GM21619 (cell line): ENCODE measurements around the gene EEFSEC.

Experiments used
- ATAC-seq: cut with Tn5 transposase; IDR thresholded peaks from one replicate; pipeline ENCODE4 v1.9.1; 2021; ENCODE audit not compliant: unreplicated experiment

EEFSEC gene

DNA sequence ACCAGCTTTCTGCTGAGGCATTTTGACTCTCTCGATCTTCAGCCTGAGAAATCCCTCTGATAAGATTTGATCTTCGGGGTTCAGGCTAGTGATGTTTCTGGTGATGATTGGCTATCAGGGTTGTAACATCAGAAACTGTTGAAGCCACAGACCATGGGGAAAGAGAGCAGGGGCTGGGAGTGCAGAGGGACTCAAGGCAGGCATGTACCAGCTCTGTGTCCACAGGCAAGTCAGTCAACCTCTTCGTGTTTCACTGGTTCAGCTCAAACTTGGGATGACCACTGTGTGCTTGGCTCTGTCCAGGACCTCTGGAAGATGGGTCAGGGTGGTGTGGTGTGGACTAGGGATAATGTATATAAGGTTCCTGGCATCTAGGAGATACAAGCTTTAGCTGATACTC is 116.5 kb downstream of the EEFSEC start:
- no peak for ATAC-seq

DNA sequence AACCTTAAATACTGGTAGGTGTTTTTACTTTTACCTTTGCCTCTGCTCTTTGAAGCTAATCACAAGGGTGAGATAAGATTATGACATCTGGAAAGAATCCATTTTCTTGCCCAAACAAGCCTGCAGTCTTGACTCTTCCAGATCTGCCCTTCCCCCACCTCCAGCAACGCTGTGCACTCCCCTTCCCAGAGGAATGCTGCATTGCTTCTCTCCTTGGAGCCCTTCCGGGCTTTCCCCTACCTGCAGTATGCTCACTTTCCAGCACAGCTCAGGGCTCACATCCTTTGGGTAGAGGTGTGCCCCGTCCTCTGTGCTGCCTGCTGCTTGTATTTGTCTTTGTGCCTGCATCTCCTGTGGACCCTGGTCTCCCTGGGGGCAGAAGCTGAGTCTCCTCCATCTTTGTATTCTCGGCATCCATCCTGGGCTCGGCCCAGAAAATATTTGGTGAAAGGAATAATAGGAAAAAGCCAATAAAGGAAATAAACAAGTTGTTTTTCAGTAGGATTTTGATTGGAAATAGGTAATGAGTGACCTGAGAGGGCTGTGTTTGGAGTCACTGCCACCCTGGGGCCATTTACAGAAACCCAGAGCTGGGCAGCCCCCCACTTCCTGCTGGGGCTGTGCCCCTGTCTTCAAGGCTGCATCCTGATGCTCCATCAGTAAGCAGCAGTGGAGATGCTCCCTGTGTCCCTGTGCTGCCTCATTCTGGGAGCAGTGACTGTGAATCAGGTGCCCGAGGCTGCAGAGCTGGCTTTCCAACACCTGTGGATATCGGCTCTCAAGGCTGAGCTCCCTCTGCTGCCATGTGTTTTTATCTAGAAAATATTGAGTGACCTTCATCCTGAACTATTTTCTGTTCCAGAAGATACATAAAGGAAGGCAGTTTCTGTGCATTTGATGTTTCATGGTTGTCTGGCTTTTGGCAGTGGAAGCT is 117.5 kb downstream of the EEFSEC start:
- no peak for ATAC-seq

DNA sequence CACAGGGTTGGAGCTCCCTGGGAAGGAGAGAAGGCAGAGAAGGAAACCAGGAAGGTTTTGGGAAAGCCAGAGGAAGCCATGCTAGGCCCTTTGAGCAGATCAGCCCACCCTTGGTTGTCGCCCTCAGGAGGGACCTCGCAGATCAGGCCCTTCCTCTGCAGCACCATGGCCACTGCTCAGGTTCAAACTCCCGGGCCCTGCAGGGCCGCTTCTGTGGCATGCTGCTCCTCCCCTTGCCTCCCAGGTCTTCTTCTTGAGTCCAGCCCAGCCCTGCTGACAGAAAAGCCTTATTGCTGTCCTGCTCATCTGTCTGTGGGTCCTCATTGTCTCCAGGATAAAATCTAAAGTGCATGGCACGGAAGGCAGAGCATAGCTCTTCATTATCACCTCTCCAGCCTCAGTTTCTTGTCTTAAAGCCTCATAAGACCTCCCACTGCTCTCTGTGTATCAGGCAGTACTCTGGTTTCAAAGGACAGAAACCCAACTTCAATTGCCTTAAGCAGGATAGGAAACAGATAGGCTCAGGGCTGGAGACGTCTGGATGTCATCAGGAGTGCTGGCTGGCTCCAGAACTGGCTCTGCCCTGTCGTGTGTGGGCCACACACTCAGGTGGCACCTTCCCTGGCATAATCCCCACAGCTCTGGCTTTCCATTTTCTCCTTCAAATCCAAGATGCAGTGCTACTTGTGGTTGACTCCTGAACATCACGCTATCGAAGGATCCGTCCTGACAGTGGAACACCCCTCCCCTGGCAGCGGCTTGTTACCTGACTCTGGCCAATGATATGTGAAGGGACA is 118.5 kb downstream of the EEFSEC start:
- ATAC-seq: no peak

DNA sequence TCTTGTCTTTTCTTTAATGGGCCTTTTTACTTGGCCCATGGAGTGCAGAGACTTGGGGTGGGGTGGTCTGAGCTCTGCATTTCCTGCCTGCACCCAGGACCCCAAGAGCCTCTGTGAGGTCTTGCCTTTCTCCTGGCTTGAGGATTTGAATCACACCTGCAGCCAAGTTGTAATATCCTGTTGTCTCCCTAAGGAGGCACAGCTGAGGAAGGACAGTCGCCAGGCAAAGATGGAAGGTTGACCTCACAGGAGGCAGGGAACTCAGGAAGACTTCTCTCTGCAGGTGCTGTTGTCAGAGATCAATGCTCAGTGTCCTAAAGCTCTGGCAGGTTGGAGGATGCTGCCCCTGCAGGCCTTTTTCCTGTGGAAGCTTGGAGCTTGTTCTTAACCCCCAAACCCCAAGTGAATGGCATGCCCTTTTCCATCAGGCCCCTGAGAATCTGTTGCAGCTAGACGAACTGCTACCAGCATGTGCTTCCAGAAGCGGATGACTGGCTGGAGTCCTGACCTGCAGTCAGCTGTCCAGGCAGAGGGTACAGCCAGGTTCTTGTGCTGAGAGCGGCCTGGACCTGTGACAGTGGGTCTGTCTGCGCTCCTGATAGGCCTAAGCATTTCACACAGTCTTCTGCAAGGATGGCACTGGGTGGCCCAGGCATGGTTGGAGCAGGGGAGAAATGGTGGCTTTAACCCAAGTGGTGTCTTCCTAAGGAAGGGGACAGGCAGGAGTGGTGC is 120.0 kb downstream of the EEFSEC start:
- no peak for ATAC-seq

DNA sequence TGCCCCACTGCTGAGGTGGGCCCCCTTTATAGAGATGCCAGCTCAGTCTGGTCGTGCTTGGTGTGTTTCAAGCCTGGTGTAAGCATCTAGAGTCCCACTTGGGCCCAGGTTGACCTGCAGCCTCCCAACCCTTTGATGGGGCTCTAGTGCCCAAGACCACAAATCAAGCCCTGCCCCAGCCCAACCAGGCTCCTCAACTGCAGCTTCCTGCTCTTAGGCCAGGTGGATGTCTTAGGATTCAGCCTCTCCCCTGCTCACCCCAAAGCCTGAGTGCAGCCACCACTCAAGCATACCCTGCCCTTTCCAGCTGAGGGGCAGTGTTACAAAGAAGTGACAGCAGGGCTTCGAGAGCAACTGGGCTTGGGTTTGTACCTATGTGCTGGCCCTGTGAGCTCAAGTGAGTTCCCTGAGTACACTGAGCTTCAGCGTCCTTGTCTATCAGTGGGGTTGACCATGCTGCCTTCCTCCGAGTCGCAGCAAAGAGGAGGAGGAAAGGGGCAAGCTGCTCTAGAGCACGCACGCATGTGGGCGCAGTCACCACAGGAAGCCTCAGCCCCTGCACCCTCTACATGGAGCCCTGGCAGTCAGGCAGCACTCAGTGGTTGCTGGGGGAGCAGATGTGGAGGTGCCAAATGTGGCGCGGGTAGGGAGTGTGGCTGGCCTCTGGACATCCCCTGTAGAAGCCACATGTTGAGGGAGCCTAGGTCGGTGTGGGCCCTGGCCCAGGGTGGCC is 120.7 kb downstream of the EEFSEC start:
- no peak for ATAC-seq

DNA sequence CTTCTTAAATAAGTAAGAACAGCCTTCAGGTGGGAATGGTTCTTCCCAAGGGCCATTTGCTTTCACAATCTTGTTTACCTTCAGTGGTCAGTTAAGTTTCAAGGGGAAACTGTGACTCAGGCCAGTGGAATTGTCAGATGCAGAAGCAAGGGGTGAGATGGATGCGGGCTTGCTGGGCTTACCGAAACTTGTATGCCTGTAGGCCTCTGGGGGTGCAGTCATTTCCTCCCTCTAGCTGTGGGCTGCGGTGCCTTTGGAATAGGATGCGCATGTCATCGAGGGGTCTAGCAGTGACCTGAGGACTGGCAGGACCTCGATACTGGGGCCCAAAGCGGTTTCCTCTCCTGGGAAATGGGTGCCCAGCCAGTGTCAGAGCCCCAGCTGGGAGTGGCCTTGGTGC is 121.6 kb downstream of the EEFSEC start:
- no peak for ATAC-seq

DNA sequence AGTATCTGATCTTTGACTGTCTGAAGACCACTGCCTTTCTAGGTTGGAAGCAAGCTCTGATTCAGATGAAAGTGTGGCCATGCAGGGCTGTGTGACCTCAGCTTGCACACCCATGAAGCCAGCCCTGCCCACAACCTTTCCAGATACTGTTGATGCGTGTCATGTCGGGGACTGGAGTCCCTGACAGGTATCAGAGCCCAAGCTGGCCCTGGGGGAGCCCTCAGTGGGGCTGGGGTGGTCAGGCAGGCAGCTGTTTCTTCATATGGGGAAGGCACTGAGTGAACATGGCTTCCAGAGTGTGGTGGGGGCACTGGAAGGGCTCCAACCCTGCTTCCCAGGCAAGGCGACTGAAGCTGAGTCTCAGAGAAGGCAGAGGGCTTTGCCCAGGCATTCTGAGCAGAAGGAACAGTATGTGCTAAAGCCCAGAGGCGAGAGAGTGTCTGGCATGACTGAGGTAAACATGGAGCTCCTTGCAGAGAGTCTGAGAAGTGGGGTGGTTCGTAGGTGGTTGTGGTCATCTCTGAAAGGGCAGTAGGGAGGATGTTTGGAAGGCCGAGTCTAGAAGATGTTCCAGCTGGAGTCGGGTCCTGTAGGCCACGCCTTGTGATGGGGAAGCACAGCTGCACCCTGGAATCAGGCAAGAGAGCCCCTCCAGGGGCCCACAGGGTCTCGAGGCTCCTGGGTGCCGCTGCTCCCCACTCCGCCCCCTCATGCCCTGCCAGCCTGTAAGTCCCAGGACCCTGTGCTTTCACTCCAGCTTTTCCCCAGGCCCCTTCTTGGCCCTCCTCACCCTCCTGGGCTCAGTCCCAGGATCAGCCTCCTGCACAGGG is 122.2 kb downstream of the EEFSEC start:
- ATAC-seq: no peak

DNA sequence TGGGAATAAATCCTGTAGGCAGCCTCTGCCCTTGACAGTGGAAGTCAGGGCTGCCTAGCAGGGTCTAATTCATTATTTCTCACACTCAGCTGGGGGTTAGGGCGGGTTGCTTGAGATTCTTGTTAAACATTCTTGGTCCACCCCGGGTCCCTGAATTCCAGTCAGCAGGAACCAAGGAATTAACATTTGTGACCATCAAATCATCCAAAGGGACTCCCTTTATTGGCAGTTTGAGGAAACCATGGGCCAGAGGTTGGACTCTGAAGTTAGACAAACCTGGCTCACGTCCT is 122.8 kb downstream of the EEFSEC start:
- ATAC-seq: no peak

DNA sequence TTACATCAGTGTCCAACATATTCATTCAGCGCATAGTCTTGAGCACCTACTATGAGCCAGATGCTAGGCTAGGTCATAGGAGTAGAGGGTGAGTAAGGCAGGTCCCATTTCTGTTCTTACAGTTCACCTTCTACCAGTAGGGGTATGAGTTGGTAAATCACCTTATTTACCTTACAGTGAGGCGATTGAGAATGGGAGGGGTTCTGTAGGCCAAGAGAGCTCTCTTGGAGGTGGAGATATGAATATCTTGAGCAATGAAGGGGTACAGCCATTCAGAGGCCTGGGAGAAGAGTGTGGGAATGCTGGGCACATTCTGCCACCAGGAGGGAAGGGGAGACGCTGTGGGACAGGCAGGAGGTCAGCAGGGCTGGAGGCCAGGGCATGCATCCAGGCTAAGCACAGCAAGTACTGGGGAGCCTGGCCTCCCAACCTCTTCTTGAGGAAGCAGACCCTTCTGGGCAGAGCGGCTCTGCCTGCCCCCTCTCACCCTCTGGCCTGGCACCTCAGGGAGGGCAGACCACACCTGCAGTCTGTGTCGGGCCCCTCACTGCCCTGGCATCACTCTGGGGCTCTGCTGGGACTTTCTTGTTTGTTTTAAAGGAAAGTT is 123.4 kb downstream of the EEFSEC start:
- no peak for ATAC-seq

DNA sequence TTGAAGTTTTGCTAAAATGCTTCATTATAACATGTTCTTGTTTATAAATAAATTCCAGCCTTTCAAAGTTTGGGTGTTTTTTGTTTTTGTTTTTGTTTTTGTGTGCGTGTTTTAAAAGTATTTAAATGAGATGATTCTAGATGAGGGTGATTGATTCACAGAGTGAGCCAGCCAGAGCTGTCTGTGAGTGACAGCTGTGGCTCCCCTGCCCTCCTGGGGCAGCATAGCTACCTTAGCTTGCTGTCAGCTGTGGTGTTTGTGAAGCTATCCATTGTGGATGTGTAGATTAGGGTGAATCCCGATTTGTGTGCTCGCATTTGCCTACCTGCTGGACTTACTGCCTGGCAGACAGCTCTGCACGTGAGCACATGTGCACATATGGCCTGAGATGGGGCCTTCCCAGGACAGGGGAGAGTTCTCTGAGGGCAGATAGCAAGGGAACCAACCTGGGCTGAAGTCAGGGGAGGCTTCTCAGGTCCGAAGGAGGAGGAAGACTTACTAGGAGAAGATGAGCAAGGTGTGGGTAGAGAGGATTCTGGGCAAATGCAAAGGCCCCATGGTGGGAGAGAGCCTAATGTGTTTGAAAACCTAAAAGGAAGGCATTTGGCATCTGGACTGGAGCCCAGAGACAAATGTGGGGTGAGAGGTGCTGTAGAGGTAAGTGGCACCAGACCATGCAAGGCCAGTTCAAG is 124.2 kb downstream of the EEFSEC start:
- ATAC-seq: no peak

DNA sequence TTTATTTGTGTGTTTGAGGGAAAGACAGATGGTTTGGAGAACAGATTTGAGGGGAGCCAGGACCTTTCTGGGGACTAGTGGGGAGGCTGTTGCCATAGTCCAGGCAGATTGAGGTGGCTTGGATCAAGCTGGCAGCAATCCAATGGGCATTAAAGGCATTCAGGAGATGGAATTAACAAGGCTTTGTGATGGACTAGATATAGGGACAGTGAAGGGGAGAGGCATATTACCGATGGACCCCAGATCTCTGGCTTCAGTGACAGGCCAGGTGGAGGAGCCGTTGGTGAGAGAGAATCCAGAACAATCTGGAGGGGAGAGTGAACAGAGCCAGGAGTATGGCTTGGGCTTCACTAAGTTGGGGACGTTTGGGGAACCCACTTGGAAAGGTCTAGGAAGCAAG is 124.8 kb downstream of the EEFSEC start:
- ATAC-seq: no peak

DNA sequence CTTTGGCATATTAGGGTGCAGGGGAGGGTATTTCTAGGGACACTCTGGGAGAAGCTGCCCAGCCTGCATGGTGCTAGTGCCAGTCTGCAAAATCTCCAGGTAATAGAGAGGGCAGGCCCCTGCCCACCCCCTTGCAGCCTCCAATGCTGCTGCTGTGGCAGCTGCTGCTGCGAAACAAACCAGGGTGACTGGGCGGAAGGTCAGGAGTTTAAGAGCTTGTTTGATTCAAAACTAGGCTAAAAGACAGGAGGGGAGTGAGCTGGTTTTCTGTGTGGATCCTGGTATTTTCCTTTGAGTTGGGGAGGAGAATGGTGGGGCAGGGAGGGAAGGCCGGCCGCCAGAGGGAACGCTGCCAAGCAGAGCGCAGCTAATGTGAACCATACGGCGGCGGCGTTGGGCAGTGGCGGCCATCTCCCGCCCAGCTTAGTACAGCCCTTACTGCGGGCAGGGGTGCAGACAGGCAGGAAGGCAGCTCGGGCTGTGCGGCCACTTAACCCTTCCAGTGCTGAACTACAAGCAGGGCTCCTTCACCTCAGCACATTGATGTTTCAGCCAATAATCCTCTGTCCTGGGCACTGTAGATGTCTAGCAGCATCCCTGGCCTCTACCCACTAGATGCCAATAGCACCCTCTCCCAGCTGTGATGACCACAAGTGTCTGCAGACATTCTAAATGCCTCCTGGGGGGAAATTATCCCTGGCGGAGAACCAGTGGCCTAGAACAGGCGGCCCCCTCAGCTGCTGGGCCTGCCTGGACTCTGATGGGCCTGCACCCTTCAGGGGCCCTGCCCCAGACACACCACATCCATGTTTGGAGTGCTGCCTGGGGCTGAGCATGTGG is 125.7 kb downstream of the EEFSEC start:
- no peak for ATAC-seq

DNA sequence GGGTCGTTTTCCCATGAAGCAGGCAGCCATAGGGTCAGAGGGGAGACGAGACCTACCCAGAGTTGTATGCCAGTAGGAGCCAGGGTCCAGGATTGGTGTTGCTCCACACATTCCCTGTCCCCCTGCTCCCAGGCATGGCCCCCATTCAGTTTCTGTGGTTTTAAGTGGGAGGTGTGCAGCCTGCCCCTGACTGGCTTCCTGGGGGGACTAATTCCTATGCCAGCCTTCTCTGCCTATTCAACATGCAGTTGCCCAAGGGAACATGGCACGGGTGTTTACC is 126.3 kb downstream of the EEFSEC start:
- no peak for ATAC-seq

DNA sequence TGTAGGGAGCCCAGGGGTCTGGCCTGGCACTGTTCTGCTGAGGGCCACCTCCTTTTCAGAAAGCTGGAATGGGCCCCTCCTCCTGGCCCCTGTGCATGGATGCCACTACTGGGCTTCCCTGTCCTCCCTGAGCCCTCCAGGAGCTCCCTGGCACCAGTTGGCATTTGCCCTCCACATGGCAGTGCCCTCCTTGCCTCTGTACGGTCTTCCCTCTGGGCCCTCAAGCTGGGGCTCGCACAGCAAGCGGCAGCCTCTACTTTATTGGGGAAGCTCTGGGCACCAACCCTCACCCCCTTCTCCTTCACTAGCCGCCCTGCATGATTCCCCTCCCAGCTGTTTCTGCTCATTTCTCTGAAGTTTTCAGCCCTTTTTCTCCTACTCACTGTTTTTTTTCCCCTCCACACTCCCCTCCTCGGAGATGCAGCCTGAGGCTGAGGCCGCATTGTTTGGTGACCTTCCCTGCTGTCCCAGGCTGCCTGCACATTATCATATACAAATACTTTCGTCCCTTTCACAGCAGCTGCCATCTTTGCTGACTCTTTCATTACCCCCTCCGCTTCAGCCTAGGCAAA is 127.3 kb downstream of the EEFSEC start:
- ATAC-seq: no peak

DNA sequence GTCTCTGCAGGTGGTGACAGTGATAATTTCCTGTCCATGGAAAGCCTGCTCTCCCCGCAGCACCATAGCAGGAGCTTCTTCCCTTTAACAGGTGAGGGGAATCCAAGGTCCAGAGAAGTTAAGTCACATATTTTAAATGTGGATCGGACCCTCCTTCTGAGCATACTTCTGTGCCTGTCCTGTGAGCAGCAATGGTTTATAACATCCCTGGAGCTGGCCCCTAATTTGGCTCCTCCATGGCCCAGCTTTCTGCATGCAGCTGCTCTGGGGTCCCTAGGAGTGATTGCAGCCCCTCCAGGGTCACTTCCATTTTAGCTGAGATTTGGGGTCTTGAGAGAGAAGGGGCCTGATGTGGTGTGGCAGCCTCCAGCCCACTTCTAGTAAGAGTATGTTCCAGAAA is 127.8 kb downstream of the EEFSEC start:
- ATAC-seq: no peak

DNA sequence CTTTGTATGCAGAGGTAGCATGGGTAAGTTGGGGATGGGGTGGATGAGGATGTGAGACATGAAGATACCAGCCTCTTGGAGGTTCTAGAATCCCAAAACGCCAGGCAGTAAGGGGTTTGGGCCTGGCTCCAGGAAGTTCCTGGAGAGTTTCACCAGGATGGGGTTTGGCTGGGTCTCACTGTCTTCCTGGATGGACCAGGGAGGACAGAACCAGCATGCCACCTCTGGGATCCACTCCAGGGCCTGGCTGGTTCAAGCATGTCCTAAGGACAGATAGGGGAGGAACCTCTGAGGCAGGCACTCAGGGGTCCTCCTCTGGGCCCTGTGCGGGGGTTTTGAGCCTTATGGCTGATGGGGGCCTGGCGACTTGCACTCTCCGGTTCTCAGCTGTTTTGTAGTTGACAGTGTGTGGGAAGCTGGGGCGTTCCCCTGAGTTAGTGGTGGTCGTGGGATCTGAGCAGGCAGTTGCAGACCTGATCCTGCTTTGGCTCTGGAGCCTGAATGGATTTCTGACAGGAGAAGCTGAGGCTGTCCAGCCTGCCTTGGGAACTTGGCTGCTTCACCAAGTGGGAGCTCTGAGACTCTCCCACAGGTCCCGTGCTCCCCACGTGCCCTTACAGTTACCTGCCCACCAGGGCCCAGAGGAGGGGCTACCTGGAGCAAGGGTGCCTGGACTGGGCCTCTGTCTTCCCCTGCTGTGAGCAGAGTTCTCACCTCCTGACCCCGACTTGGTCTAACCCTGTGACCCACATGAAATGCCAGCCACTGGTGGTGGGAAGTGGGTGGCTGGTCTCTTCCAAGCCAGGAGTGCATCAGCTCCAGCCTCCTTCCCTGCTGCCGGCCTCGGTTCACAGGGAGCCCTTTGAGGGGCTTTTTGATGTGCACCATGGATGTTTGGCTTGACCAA is 128.4 kb downstream of the EEFSEC start:
- no peak for ATAC-seq
